H1 (cell line): Measurements from ENCODE around the gene STXBP2. TPM values are rescaled to one million over a fixed set of nuclear protein-coding genes. Genes with fewer than 3 reads are reported as not detected.

Experiments
- CTCF ChIA-PET: fragments of 300-600 bp; sonication (Branson Sonifier 250); formaldehyde crosslinking; loops from one replicate; lab custom pipeline; 2021; ENCODE audit not compliant: partially characterized antibody; lab: Charles Lee
- POLR2A ChIA-PET: fragments of 300-600 bp; sonication (Branson Sonifier 250); formaldehyde crosslinking; loops from one replicate; lab custom pipeline; 2021; ENCODE audit warnings: inconsistent platforms; ENCODE audit not compliant: partially characterized antibody; lab: Charles Lee
- DNase-seq, 2 experiments: peaks; one replicate each; pipeline versions ENCODE4 v3.0.0 to v3.0.0-alpha.2; 2010 to 2022; ENCODE audit warnings: low spot score in 2 of 2, low read depth in 1 of 2, mixed read lengths in 1 of 2
- FAIRE-seq: peaks from 2 replicates; lab custom pipeline; 2011; peaks lifted over from hg19 to GRCh38; lab: Jason Lieb, UNC
- H2AFZ ChIP-seq: 2 replicates; pipeline ENCODE4 v1.8.1; 2012; ENCODE audit warnings: low read length, inconsistent platforms
- H2AK5ac ChIP-seq: 2 replicates; pipeline ENCODE4 v1.6.1; 2013; ENCODE audit warnings: low read depth, low read length
- H2BK120ac ChIP-seq: replicated peaks from 2 replicates; pipeline ENCODE3; 2013; ENCODE audit warnings: low read depth, low read length, inconsistent platforms
- H2BK12ac ChIP-seq: 2 replicates; pipeline ENCODE4 v1.6.1; 2013; ENCODE audit warnings: low read depth, low read length
- H2BK15ac ChIP-seq: 2 replicates; pipeline ENCODE4 v1.6.1; 2013; ENCODE audit warnings: low read length
- H2BK20ac ChIP-seq: 2 replicates; pipeline ENCODE4 v1.6.1; 2013; ENCODE audit warnings: low read length
- H2BK5ac ChIP-seq: 2 replicates; pipeline ENCODE4 v1.6.1; 2013; ENCODE audit warnings: low read depth, low read length
- H3K14ac ChIP-seq: 2 replicates; pipeline ENCODE4 v1.6.1; 2013; ENCODE audit warnings: inconsistent platforms; ENCODE audit not compliant: insufficient read length
- H3K18ac ChIP-seq: 2 replicates; pipeline ENCODE4 v1.6.1; 2013; ENCODE audit warnings: low read length; ENCODE audit errors: extremely low read depth
- H3K23ac ChIP-seq: 2 replicates; pipeline ENCODE4 v1.6.1; 2013; ENCODE audit warnings: inconsistent platforms; ENCODE audit not compliant: insufficient read length
- H3K23me2 ChIP-seq: 2 replicates; pipeline ENCODE4 v1.6.1; 2013; ENCODE audit warnings: low read depth, low read length
- H3K27ac ChIP-seq: 2 replicates; pipeline ENCODE4 v1.6.1; 2011; ENCODE audit warnings: low read depth, low read length, inconsistent platforms
- H3K27me3 ChIP-seq, 4 experiments: replicated peaks in 1 of 4; 1 replicate in 1 of 4; 2 replicates in 3 of 4; pipeline versions ENCODE4 v1.6.1 to v1.8.1; 2011 to 2013; ENCODE audit warnings: low read length in 3 of 4, mild to moderate bottlenecking in 3 of 4, inconsistent platforms in 2 of 4, mixed read lengths in 2 of 4, moderate library complexity in 1 of 4; ENCODE audit not compliant: control insufficient read depth in 3 of 4, insufficient read depth in 3 of 4; ENCODE audit errors: extremely low read depth in 1 of 4
- H3K36me3 ChIP-seq, 4 experiments: 2 replicates each; pipeline versions ENCODE4 v1.6.1 to v1.8.1; 2011 to 2013; ENCODE audit warnings: mild to moderate bottlenecking in 4 of 4, low read length in 3 of 4, moderate library complexity in 2 of 4, control low read depth in 1 of 4, inconsistent platforms in 1 of 4; ENCODE audit not compliant: insufficient read depth in 4 of 4, control insufficient read depth in 2 of 4
- H3K4ac ChIP-seq: replicated peaks from 2 replicates; pipeline ENCODE3; 2013; ENCODE audit warnings: low read length, low read depth, mixed read lengths, inconsistent platforms; ENCODE audit not compliant: insufficient read length
- H3K4me1 ChIP-seq, 4 experiments: replicated peaks in 1 of 4; 1 replicate in 1 of 4; 2 replicates in 3 of 4; pipeline versions ENCODE4 v1.6.1 to v1.8.1; 2011 to 2013; ENCODE audit warnings: low read length in 3 of 4, inconsistent platforms in 2 of 4, mixed read lengths in 1 of 4; ENCODE audit not compliant: insufficient read depth in 4 of 4, control insufficient read depth in 3 of 4
- H3K4me2 ChIP-seq, 2 experiments: 2 replicates each; pipeline versions ENCODE4 v1.6.1 to v1.8.1; 2011 to 2013; ENCODE audit warnings: low read depth in 2 of 2, low read length in 2 of 2, control low read depth in 1 of 2, inconsistent platforms in 1 of 2, mild to moderate bottlenecking in 1 of 2; ENCODE audit not compliant: insufficient read depth in 1 of 2
- H3K4me3 ChIP-seq, 4 experiments: fragments of 200-600, 300-600 bp in 1 of 4; sonication (generic), shearing (Covaris generic), sonication (Bioruptor Twin) in 1 of 4; 2 replicates each; pipeline versions ENCODE4 v1.5.1 to v1.8.1; 2011 to 2016; ENCODE audit warnings: low read length in 4 of 4, low read depth in 3 of 4, control low read depth in 2 of 4, inconsistent platforms in 2 of 4, mild to moderate bottlenecking in 2 of 4, mixed read lengths in 1 of 4, moderate library complexity in 1 of 4; ENCODE audit not compliant: insufficient read depth in 2 of 4; ENCODE audit errors: extremely low read depth in 1 of 4
- H3K56ac ChIP-seq: replicated peaks from 2 replicates; pipeline ENCODE3; 2013; ENCODE audit warnings: low read depth, mild to moderate bottlenecking, mixed read lengths, low read length, inconsistent platforms; ENCODE audit not compliant: insufficient read length
- H3K79me1 ChIP-seq: 2 replicates; pipeline ENCODE4 v1.6.1; 2013; ENCODE audit warnings: low read depth, low read length, control low read depth
- H3K79me2 ChIP-seq, 2 experiments: 2 replicates each; pipeline versions ENCODE4 v1.6.1 to v1.8.1; 2012 to 2013; ENCODE audit warnings: low read length in 2 of 2, mild to moderate bottlenecking in 2 of 2, inconsistent platforms in 1 of 2; ENCODE audit not compliant: insufficient read depth in 2 of 2, control insufficient read depth in 1 of 2
- H3K9ac ChIP-seq, 4 experiments: replicated peaks in 1 of 4; 1 replicate in 1 of 4; 2 replicates in 3 of 4; pipeline versions ENCODE4 v1.6.1 to v1.8.1; 2011 to 2013; ENCODE audit warnings: low read depth in 3 of 4, low read length in 3 of 4, control low read depth in 2 of 4, mild to moderate bottlenecking in 2 of 4, moderate library complexity in 2 of 4, inconsistent platforms in 1 of 4; ENCODE audit errors: extremely low read depth in 1 of 4
- H3K9me3 ChIP-seq, 2 experiments: 2 replicates each; pipeline versions ENCODE4 v1.6.1 to v1.8.1; 2012 to 2013; ENCODE audit warnings: mild to moderate bottlenecking in 2 of 2, moderate library complexity in 2 of 2, control low read depth in 1 of 2, inconsistent platforms in 1 of 2, low read depth in 1 of 2, low read length in 1 of 2, mixed read lengths in 1 of 2; ENCODE audit not compliant: insufficient read depth in 2 of 2
- H4K20me1 ChIP-seq, 2 experiments: replicated peaks in 1 of 2; 2 replicates each; pipeline versions ENCODE3 to v1.8.1; 2011 to 2013; ENCODE audit warnings: inconsistent platforms in 2 of 2, low read length in 2 of 2, mild to moderate bottlenecking in 1 of 2; ENCODE audit not compliant: insufficient read depth in 2 of 2, control insufficient read depth in 1 of 2
- H4K5ac ChIP-seq: 2 replicates; pipeline ENCODE4 v1.6.1; 2013; ENCODE audit warnings: low read length, low read depth, mixed read lengths, inconsistent platforms; ENCODE audit not compliant: insufficient read length
- H4K8ac ChIP-seq: 2 replicates; pipeline ENCODE4 v1.8.0; 2013; ENCODE audit warnings: mild to moderate bottlenecking, moderate library complexity, low read length, inconsistent platforms; ENCODE audit not compliant: insufficient read depth; ENCODE audit errors: extremely low read depth
- H4K91ac ChIP-seq: replicated peaks from 2 replicates; pipeline ENCODE3; 2013; ENCODE audit warnings: low read length, mixed read lengths, inconsistent platforms; ENCODE audit not compliant: insufficient read length
- ASH2L ChIP-seq: fragments of 200-600, 300-600 bp; sonication (generic); IDR thresholded peaks from one replicate; pipeline ENCODE4 v1.7.1; 2017; ENCODE audit warnings: low read length
- BRCA1 ChIP-seq: IDR thresholded peaks from 2 replicates; pipeline ENCODE4 v1.6.1; 2012; ENCODE audit warnings: low read depth, low read length, improper control_type of control experiment
- CHD2 ChIP-seq: IDR thresholded peaks from 2 replicates; pipeline ENCODE4 v1.6.1; 2012; ENCODE audit warnings: low read length, improper control_type of control experiment
- EGR1 ChIP-seq: IDR thresholded peaks from 2 replicates; pipeline ENCODE4 v1.6.1; 2011; ENCODE audit warnings: low read depth, low read length, borderline replicate concordance
- RNF2 ChIP-seq: fragments of 200-900, 300-1000 bp; sonication (generic); IDR thresholded peaks from 2 replicates; pipeline ENCODE4 v1.7.1; 2016; ENCODE audit warnings: borderline replicate concordance, low read depth, mild to moderate bottlenecking, antibody characterized with exemption, low read length; ENCODE audit not compliant: poor library complexity, severe bottlenecking; ENCODE audit errors: missing control alignments
- SAP30 ChIP-seq: fragments of 300-600 bp; sonication (generic); IDR thresholded peaks from 2 replicates; pipeline ENCODE4 v1.7.1; 2012; ENCODE audit warnings: low read length, moderate library complexity, mild to moderate bottlenecking, inconsistent platforms; ENCODE audit not compliant: insufficient read depth, insufficient replicate concordance
- SIX5 ChIP-seq: IDR thresholded peaks from 2 replicates; pipeline ENCODE4 v1.6.1; 2011; ENCODE audit warnings: mild to moderate bottlenecking, low read depth, low read length
- TAF1 ChIP-seq: IDR thresholded peaks from 2 replicates; pipeline ENCODE4 v1.6.1; 2011; ENCODE audit warnings: mild to moderate bottlenecking, low read depth, low read length
- WGBS, 2 experiments: shearing (Covaris generic) in 1 of 2; methylation state at CpG; one replicate each; pipeline versions ENCODE4 v1.1.6 to v1.1.7; 2013 to 2015; ENCODE audit warnings: low lambda C conversion rate in 2 of 2, mixed read lengths in 2 of 2, inconsistent platforms in 1 of 2, low coverage in 1 of 2, missing lambda C conversion rate in 1 of 2; ENCODE audit not compliant: insufficient replicate concordance in 2 of 2, insufficient coverage in 1 of 2, insufficient read length in 1 of 2; ENCODE audit errors: extremely low coverage in 1 of 2, missing lambda C conversion rate in 1 of 2; 5-methylcytosine and 5-hydroxymethylcytosine counted together
- polyA plus RNA-seq, 7 experiments: library from polyadenylated mRNA; depleted of rRNA in 3 of 7; stranded (reverse) in 5 of 7; unstranded in 2 of 7; fragments of >200 nt in 5 of 7; fragments of 200-250 nt in 2 of 7; gene quantifications; 1 replicate in 5 of 7; 2 replicates in 1 of 7; 4 replicates in 1 of 7; pipeline versions ENCODE4 v1.2.1 to v1.2.3, GENCODE V29; 2011 to 2013; ENCODE audit warnings: missing spikeins in 2 of 7, mixed read lengths in 2 of 7
- total RNA-seq: library from RNA; stranded (reverse); fragmentation: NEBNext Ultra II Directional; extraction: Animal tissue kit (Norgen Biotek cat#: 25700); gene quantifications from 2 replicates; pipeline ENCODE4 v1.2.1, GENCODE V29; 2021

STXBP2 gene
- total and polyA plus RNA-seq, 2 of the 8 experiments (the other 6 are each of a cell fraction or from before 2014, with no cell fraction given): 52.9 to 53.8 TPM

DNA sequence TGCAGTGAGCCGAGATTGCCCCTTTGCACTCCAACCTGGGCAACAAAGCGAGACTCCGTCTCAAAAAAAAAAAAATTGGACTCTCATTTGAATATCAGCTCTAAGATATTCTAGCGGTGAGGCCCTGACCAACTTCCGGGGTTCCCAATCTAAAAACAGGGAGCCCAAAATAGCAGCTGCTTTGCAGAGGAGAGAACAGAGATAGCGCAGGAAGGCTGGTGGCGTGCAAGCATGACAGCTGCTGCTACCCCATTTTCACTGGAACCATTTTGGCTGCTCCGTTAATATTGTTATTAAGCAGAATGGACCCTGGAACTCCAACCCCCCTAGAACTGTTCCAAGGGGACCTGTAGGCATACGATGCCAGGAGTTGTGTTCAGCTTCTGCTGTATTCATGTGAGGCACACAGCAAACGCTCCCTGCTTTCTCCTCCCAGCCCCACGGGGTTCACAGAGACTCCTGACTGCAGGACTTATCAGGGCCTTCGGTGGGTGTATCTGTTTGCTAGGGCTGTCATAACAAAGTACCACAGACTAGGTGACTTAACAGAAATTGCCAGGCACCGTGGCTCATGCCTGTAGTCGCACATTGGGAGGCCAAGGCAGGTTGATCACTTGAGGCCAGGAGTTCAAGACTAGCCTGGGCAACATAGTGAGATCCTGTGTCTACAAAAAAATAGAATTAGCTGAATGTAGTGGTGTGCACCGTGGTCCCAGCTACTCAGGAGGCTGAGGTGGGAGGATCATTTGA, 11.5 kb downstream of the STXBP2 start:
- Histone ChIP-seq H3K18ac (no peak overlapping the region; the same call in 1 of the 2 replicates), H3K79me1 (no peaks in the 10 kb centered on the region), H2BK20ac (no peak overlapping the region), H4K5ac (no peak overlapping the region), H2AFZ (no peak overlapping the region), H4K91ac (no peak overlapping the region), H3K56ac (no peak overlapping the region), H3K4me2 (no peak overlapping the region), H2BK15ac (no peak overlapping the region), H3K4ac (no peak overlapping the region), H3K4me3 (no peak overlapping the region), H3K23ac (no peak overlapping the region), H3K9ac (no peak overlapping the region), H3K23me2 (0 out of 2 replicates have a peak, but pooled peaks cover 2% of the 10 kb centered on the region), H2BK120ac (no peak overlapping the region), H2BK5ac (no peak overlapping the region), H3K4me1 (peaks cover 0 to 2% (median 0%) of the 10 kb centered on the region in 4 experiments; a peak in 5 of 7 replicates), H3K27me3 (peaks cover 2 to 15% (median 6%) of the 10 kb centered on the region in 4 experiments), H3K79me2 (no peaks in the 10 kb centered on the region), H3K14ac (no peak overlapping the region), H3K27ac (no peak overlapping the region), H2BK12ac (no peak overlapping the region), H4K20me1 (peaks cover 0 to 5% of the 10 kb centered on the region in 2 experiments), H3K36me3 (0 out of 8 replicates have a peak, but pooled peaks cover 0 to 3% (median 0%) of the 10 kb centered on the region in 4 experiments), H3K9me3 (no peaks in the 10 kb centered on the region), H4K8ac (no peak overlapping the region), H2AK5ac (no peak overlapping the region)
- TF ChIP-seq EGR1 (no peak), RNF2 (no peak), SAP30 (no peak), BRCA1 (no peak), TAF1 (no peak), ASH2L (no peak), SIX5 (no peak), CHD2 (no peak)
- 91% methylated on average over 15 of the region's 15 CpGs; no CpG with 5 or more reads in 1 of the 2 experiments for WGBS, 2 experiments
- ChIA-PET POLR2A (interaction anchor here (0.6 to 1.3 kb wide), 3 partner anchors 9 to 103 kb away, joined by 3 to 6 read pairs (median 3); partner anchors contain the start of gene STXBP2), CTCF (interaction anchor here (0.6 to 1.4 kb wide), 7 partner anchors 9 to 1422 kb away, joined by 3 to 4 read pairs (median 3); partner anchors contain the start of gene TRAPPC5)
- no peak for DNase-seq
- no peak for FAIRE-seq
